ENCODE data around the gene CDH13.

DNA sequence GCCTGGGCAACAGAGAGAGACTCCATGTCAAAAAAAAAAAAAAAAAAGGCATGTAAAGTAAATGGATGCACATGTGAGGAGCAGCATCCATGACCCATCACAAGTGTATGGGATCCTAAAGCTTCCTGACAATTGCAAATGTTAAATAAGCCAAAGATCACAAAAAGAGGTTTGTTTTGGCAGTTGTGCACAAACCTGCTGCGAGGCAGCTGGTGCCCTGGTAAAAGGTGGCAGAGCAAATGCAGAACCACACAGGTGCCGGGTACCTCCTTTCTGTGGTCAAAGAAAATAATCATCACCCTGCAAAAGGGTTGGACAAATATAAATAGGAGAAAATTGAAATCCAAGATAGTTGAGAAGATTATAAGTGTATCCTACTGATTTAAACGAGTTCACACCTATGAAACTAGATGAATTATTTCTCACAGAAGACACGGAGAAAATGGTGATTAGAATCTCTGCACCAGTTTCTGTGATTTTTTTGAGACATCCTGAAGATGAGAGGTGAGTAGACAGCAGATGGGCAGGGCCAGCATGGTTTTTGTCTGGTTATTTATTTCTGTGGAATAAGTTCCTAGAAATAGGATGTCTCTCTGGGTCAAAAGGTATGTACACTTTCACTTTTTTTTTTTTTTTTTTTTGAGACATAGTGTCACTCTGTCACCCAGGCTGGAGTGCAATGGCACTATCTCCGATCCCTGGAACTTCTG is 291.3 kb downstream of the CDH13 start:
- TF ChIP-seq JUN (IDR thresholded peaks at IDR 0.05; ENCODE audit: borderline replicate concordance, insufficient read depth, insufficient read length, low read depth) = no peak
- TF ChIP-seq CTCF (IDR thresholded peaks at IDR 0.05; ENCODE audit: extremely low read depth in 1 of 2, insufficient read depth in 1 of 2, low read depth in 1 of 2, low read length in 2 of 2) = no peak
- no peak for TF ChIP-seq MYC (IDR thresholded peaks at IDR 0.05; ENCODE audit: low read depth, low read length)

Data from endothelial cell of umbilical vein (primary cell).